GM12878 (cell line): ENCODE results near the gene CLCNKB. TPM values are rescaled to one million over a fixed set of nuclear protein-coding genes. Genes with fewer than 3 reads are reported as not detected.

Source experiments
- HDAC2 ChIP-seq: fragments of 200-600 bp; sonication (generic); IDR thresholded peaks from 2 replicates; pipeline ENCODE4 v1.6.1; 2017
- IRF4 ChIP-seq: IDR thresholded peaks from 2 replicates; pipeline ENCODE4 v1.6.1; 2011; ENCODE audit warnings: low read depth, low read length
- RAD51 ChIP-seq: fragments of 450-650 bp; IDR thresholded peaks from 2 replicates; pipeline ENCODE4 v1.6.1; 2016; ENCODE audit warnings: moderate library complexity, mild to moderate bottlenecking, inconsistent platforms
- SMAD5 ChIP-seq: IDR thresholded peaks from 2 replicates; pipeline ENCODE4 v1.6.1; 2016; ENCODE audit warnings: antibody characterized with exemption, low read depth
- ZBTB40 ChIP-seq: fragments of 450-650 bp; IDR thresholded peaks from 2 replicates; pipeline ENCODE4 v1.6.1; 2016; ENCODE audit warnings: mild to moderate bottlenecking, moderate library complexity, borderline replicate concordance
- polyA plus RNA-seq, 11 experiments: library from polyadenylated mRNA; depleted of rRNA in 4 of 11; unstranded in 6 of 11; stranded (reverse) in 5 of 11; fragments of >200 nt; fragmentation: Nextera tagmentation in 4 of 11; fragmentation: Illumina TruSeq in 1 of 11; extraction: Ambion mirVana in 4 of 11; extraction: Trizol in 1 of 11; gene quantifications; 1 replicate in 1 of 11; 2 replicates in 10 of 11; pipeline versions ENCODE4 v1.2.1 to v1.2.3, GENCODE V29; 2011 to 2016; ENCODE audit warnings: inconsistent platforms in 2 of 11, missing spikeins in 2 of 11, low read depth in 1 of 11
- total RNA-seq, 4 experiments: library from RNA; depleted of rRNA in 3 of 4; stranded (reverse); fragments of >200 nt in 3 of 4; fragmentation: Illumina TruSeq in 1 of 4; extraction: Trizol in 1 of 4; gene quantifications; 2 replicates each; pipeline versions ENCODE4 v1.2.1 to v1.2.3, GENCODE V29; 2013 to 2021
- TF ChIP-seq, protein P1 (sequence below): fragments of 450-650 bp; IDR thresholded peaks from 2 replicates; pipeline ENCODE4 v1.6.1; 2017; ENCODE audit warnings: antibody characterized with exemption, mild to moderate bottlenecking, moderate library complexity

Gene CLCNKB
- total and polyA plus RNA-seq, 10 of the 15 experiments (the other 5 are each of a cell fraction or from before 2014, with no cell fraction given): 0.05 TPM; not detected in 9

- TF ChIP-seq ZBTB40 (no peak), IRF4 (no peak), SMAD5 (no peak), RAD51 (no peak), HDAC2 (no peak)
- TF ChIP-seq, protein P1, sequence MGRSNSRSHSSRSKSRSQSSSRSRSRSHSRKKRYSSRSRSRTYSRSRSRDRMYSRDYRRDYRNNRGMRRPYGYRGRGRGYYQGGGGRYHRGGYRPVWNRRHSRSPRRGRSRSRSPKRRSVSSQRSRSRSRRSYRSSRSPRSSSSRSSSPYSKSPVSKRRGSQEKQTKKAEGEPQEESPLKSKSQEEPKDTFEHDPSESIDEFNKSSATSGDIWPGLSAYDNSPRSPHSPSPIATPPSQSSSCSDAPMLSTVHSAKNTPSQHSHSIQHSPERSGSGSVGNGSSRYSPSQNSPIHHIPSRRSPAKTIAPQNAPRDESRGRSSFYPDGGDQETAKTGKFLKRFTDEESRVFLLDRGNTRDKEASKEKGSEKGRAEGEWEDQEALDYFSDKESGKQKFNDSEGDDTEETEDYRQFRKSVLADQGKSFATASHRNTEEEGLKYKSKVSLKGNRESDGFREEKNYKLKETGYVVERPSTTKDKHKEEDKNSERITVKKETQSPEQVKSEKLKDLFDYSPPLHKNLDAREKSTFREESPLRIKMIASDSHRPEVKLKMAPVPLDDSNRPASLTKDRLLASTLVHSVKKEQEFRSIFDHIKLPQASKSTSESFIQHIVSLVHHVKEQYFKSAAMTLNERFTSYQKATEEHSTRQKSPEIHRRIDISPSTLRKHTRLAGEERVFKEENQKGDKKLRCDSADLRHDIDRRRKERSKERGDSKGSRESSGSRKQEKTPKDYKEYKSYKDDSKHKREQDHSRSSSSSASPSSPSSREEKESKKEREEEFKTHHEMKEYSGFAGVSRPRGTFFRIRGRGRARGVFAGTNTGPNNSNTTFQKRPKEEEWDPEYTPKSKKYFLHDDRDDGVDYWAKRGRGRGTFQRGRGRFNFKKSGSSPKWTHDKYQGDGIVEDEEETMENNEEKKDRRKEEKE: no peak
These were observed 29.7 kb upstream of the CLCNKB start (continued) for GRCh38 chr1:16013908-16014258.
